IMR-90 (cell line): Measurements from ENCODE around the gene NOP9.
"Not testable (repeated sequence)": the region's sequence is repeated elsewhere in the genome, so short reads cannot be mapped to it uniquely, and the experiment has no call there.

Experiments used
- POLR2A ChIP-seq: IDR thresholded peaks from 2 replicates; pipeline ENCODE4 v1.6.1; 2012; ENCODE audit warnings: mild to moderate bottlenecking, low read depth, low read length
- TF ChIP-seq, protein P1 (sequence below): conservative IDR thresholded peaks from 2 replicates; pipeline ENCODE4 v1.5.1; 2012; ENCODE audit warnings: mild to moderate bottlenecking, low read depth, low read length, improper control_type of control experiment

DNA sequence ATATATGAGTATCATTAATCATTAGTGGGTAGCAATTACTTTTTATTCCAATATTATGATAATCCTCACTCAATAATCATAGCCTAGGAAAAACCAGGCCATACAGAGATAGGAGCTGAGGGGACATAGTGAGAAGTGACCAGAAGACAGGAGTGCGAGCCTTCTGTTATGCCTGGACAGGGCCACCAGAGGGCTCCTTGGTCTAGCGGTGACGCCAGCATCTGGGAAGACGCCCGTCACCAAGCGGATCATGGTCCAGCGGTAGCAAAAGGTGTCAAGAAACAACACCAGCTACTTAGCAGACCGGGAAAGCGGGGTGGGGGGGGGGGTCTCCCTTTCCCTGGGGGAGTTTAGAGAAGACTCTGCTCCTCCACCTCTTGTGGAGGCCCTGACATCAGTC lies 28.3 kb downstream of the NOP9 start:
- TF ChIP-seq, protein P1, sequence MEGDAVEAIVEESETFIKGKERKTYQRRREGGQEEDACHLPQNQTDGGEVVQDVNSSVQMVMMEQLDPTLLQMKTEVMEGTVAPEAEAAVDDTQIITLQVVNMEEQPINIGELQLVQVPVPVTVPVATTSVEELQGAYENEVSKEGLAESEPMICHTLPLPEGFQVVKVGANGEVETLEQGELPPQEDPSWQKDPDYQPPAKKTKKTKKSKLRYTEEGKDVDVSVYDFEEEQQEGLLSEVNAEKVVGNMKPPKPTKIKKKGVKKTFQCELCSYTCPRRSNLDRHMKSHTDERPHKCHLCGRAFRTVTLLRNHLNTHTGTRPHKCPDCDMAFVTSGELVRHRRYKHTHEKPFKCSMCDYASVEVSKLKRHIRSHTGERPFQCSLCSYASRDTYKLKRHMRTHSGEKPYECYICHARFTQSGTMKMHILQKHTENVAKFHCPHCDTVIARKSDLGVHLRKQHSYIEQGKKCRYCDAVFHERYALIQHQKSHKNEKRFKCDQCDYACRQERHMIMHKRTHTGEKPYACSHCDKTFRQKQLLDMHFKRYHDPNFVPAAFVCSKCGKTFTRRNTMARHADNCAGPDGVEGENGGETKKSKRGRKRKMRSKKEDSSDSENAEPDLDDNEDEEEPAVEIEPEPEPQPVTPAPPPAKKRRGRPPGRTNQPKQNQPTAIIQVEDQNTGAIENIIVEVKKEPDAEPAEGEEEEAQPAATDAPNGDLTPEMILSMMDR, result peak; percentile 36; the same call in 1 of the 2 replicates
- not testable (repeated sequence) for TF ChIP-seq POLR2A
